ENCODE data around the gene ADAM8. TPM values are rescaled to one million over a fixed set of nuclear protein-coding genes. Genes with fewer than 3 reads are reported as not detected.

ADAM8 gene
- total RNA-seq, 2 donors from 2014 or later, result 3.7 to 5.5 TPM

DNA sequence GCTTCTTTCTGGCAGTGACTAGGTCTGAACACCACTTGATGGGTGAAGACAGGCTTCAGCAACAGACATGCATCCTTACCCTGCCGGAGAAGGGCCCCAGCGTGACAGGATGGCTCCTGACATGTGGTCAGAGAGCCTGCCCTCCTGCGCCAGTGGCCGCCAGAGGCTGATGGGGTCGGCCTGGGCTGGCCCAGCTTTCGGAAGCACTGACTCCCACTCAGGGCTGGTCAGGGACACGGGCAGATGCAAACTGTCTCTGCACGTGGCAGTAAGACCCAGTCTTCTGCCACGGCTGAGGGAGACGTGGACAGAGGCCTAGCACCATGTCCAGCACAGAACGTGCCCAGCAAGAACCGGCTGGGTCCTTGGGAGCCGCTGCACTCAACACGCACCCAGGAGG, 21.8 kb upstream of the ADAM8 start:
- no peak overlapping the region for H3K27ac ChIP-seq (ENCODE audit: low read depth, low read length)
- H3K9me3 ChIP-seq (ENCODE audit: control insufficient read depth, low read length), result no peaks in the 10 kb centered on the region
- no peaks in the 10 kb centered on the region for H3K9me3 Mint-ChIP-seq
- no peak overlapping the region for H3K27ac Mint-ChIP-seq
- no peak overlapping the region for H3K9ac ChIP-seq (ENCODE audit: extremely low read depth, low read length, poor library complexity, severe bottlenecking)
- no peaks in the 10 kb centered on the region for H3K27me3 Mint-ChIP-seq (ENCODE audit: insufficient read depth)
- H3K4me3 Mint-ChIP-seq, result no peak overlapping the region
- H3K4me3 ChIP-seq (ENCODE audit: low read length), result no peak overlapping the region
- DNase-seq, result no peak
- H3K36me3 ChIP-seq (ENCODE audit: control insufficient read depth, insufficient read depth, low read length), result peaks cover 47% of the 10 kb centered on the region
- no peaks in the 10 kb centered on the region for H3K4me1 ChIP-seq (ENCODE audit: control insufficient read depth, insufficient read depth, low read length)
- TF ChIP-seq, protein P1, sequence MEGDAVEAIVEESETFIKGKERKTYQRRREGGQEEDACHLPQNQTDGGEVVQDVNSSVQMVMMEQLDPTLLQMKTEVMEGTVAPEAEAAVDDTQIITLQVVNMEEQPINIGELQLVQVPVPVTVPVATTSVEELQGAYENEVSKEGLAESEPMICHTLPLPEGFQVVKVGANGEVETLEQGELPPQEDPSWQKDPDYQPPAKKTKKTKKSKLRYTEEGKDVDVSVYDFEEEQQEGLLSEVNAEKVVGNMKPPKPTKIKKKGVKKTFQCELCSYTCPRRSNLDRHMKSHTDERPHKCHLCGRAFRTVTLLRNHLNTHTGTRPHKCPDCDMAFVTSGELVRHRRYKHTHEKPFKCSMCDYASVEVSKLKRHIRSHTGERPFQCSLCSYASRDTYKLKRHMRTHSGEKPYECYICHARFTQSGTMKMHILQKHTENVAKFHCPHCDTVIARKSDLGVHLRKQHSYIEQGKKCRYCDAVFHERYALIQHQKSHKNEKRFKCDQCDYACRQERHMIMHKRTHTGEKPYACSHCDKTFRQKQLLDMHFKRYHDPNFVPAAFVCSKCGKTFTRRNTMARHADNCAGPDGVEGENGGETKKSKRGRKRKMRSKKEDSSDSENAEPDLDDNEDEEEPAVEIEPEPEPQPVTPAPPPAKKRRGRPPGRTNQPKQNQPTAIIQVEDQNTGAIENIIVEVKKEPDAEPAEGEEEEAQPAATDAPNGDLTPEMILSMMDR (conservative IDR thresholded peaks at IDR 0.05), result no peak
- WGBS, 2 experiments (ENCODE audit: insufficient coverage in 1 of 2, insufficient read length in 1 of 2), result 94% methylated on average over 13 to 14 of the region's 14 CpGs
- H3K4me1 Mint-ChIP-seq, result no peaks in the 10 kb centered on the region
- no peaks in the 10 kb centered on the region for H3K27me3 ChIP-seq (ENCODE audit: control insufficient read depth, insufficient read depth, low read length, poor library complexity, severe bottlenecking)
- peaks cover 58% of the 10 kb centered on the region for H3K36me3 Mint-ChIP-seq (ENCODE audit: low read depth)

DNA sequence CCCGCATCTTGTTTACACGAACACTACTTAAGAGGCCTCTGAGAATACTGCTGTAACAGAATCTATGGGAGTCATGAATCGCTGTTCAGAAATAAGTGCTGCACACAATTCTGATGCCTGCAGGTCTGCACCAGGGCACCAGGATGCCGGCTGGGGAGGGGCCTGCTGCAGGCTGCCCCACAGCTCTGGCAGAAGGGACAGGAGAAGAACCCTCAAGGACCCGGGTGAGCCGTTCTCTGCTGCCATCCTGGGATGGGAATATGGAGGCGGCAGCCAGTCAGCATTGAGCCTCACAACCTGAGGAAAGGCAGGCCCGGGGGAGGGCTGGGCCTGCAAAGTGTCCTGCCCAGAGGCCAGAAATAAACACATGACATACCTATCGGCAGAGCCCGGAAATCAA, 20.8 kb upstream of the ADAM8 start:
- Mint-ChIP-seq H3K36me3 (ENCODE audit: low read depth) (peaks cover 56% of the 10 kb centered on the region), H3K4me1 (no peaks in the 10 kb centered on the region)

DNA sequence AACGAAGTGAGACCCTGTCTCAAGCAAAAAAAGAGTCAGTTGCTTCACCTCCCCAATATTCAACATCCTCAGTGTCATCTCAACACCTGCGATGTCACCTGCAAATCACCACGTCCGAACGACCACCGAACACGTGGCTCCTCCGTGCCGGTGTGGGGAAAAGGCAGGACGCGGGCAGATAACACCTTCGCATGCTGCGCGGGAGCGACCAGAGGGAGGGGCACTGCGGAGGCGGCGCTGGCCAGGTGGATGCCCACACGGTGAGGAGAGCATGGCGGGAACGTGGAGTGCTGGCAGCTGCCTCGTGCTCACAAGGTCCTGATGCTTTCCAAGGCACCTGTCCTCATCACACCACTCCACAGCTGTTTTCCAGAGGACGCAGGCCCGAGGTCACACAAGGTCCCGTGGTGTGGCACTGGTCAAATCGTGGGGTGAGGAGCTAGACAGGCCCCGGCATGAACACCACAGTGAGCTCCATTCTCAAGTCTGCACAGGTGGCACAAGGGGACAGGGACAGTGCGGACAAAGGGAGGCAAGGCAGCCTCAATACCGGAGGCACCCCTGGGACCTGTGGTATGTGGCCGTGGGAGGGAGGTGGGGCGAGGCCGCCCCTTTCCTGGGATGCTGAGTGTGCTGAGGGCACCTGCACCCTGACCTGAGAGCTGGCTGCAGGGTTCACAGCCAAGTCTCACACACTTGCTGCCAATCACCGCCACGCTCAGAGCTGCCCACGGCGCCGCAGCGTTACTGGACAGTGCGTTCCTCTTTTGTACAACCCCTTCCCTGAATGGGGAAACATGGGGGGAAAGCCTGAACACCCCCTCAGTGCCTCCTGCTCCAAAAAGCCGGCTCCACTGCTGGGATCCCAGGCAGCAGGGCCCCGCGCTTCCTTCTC, 19.0 kb upstream of the ADAM8 start:
- no peak for DNase-seq
- Histone ChIP-seq H3K36me3 (ENCODE audit: control insufficient read depth, insufficient read depth, low read length) (peaks cover 56% of the 10 kb centered on the region), H3K9ac (ENCODE audit: extremely low read depth, low read length, poor library complexity, severe bottlenecking) (no peak overlapping the region), H3K4me3 (ENCODE audit: low read length) (no peak overlapping the region), H3K27me3 (ENCODE audit: control insufficient read depth, insufficient read depth, low read length, poor library complexity, severe bottlenecking) (no peaks in the 10 kb centered on the region), H3K27ac (ENCODE audit: low read depth, low read length) (no peak overlapping the region), H3K9me3 (ENCODE audit: control insufficient read depth, low read length) (no peaks in the 10 kb centered on the region), H3K4me1 (ENCODE audit: control insufficient read depth, insufficient read depth, low read length) (no peaks in the 10 kb centered on the region)
- H3K36me3 Mint-ChIP-seq (ENCODE audit: low read depth), result peaks cover 56% of the 10 kb centered on the region
- H3K4me3 Mint-ChIP-seq, result no peak overlapping the region
- H3K27me3 Mint-ChIP-seq (ENCODE audit: insufficient read depth), result no peaks in the 10 kb centered on the region
- H3K4me1 Mint-ChIP-seq, result no peaks in the 10 kb centered on the region
- WGBS, 2 experiments (ENCODE audit: insufficient coverage in 1 of 2, insufficient read length in 1 of 2), result 96 to 98% methylated on average over 37 to 42 of the region's 42 CpGs
- H3K9me3 Mint-ChIP-seq, result no peaks in the 10 kb centered on the region
- no peak overlapping the region for H3K27ac Mint-ChIP-seq
- TF ChIP-seq, protein P1 (conservative IDR thresholded peaks at IDR 0.05), result no peak

More for the DNA sequence above, 20.8 kb upstream of the ADAM8 start:
- Histone ChIP-seq H3K4me1 (ENCODE audit: control insufficient read depth, insufficient read depth, low read length) (no peaks in the 10 kb centered on the region), H3K27ac (ENCODE audit: low read depth, low read length) (no peak overlapping the region), H3K4me3 (ENCODE audit: low read length) (no peak overlapping the region), H3K36me3 (ENCODE audit: control insufficient read depth, insufficient read depth, low read length) (peaks cover 56% of the 10 kb centered on the region), H3K9ac (ENCODE audit: extremely low read depth, low read length, poor library complexity, severe bottlenecking) (no peak overlapping the region), H3K9me3 (ENCODE audit: control insufficient read depth, low read length) (no peaks in the 10 kb centered on the region), H3K27me3 (ENCODE audit: control insufficient read depth, insufficient read depth, low read length, poor library complexity, severe bottlenecking) (no peaks in the 10 kb centered on the region)
- TF ChIP-seq, protein P1 (conservative IDR thresholded peaks at IDR 0.05), result no peak
- no peak overlapping the region for H3K27ac Mint-ChIP-seq
- WGBS, 2 experiments (ENCODE audit: insufficient coverage in 1 of 2, insufficient read length in 1 of 2), result 91 to 94% methylated on average over 7 to 10 of the region's 10 CpGs
- H3K9me3 Mint-ChIP-seq, result no peaks in the 10 kb centered on the region
- DNase-seq, result no peak
- no peaks in the 10 kb centered on the region for H3K27me3 Mint-ChIP-seq (ENCODE audit: insufficient read depth)
- no peak overlapping the region for H3K4me3 Mint-ChIP-seq
